IMR-90 (cell line): Measurements from ENCODE around the gene LAIR2. TPM values are rescaled to one million over a fixed set of nuclear protein-coding genes. Genes with fewer than 3 reads are reported as not detected.
"Not testable (repeated sequence)": the region's sequence is repeated elsewhere in the genome, so short reads cannot be mapped to it uniquely, and the experiment has no call there.

Experiments used
- ATAC-seq: fragments of 200-7000 bp; cut with Tn5 transposase; 2 replicates; pipeline ENCODE4 v1.9.1; 2020; ENCODE audit warnings: low read depth, mild to moderate bottlenecking, moderate library complexity
- BruUV-seq: library from RNA; stranded (reverse); fragments of 400-500 nt; replicated peaks from 2 replicates; lab custom pipeline; 2021; lab: Mats Ljungman, UMichigan
- CTCF ChIA-PET: fragments of 300-600 bp; formaldehyde crosslinking; extraction: SDS; loops from one replicate; lab custom pipeline; 2021; ENCODE audit warnings: antibody characterized with exemption; lab: Yijun Ruan, JAX
- POLR2A ChIA-PET: fragments of 300-600 bp; sonication (Branson Sonifier 250); formaldehyde crosslinking; loops from one replicate; lab custom pipeline; 2022; ENCODE audit warnings: antibody characterized with exemption; ENCODE audit not compliant: unreplicated experiment; lab: Charles Lee
- DNase-seq: peaks from one replicate; pipeline ENCODE4 v3.0.0; 2013
- H2AFZ ChIP-seq: replicated peaks from 2 replicates; pipeline ENCODE3; 2013; ENCODE audit warnings: low read length, mild to moderate bottlenecking; ENCODE audit not compliant: poor library complexity
- H2AK5ac ChIP-seq: 2 replicates; pipeline ENCODE4 v1.6.1; 2013; ENCODE audit warnings: low read depth, low read length, inconsistent platforms
- H2AK9ac ChIP-seq: replicated peaks from 2 replicates; pipeline ENCODE3; 2013; ENCODE audit warnings: mild to moderate bottlenecking, low read depth, low read length, moderate library complexity; ENCODE audit not compliant: poor library complexity
- H2BK120ac ChIP-seq: 2 replicates; pipeline ENCODE4 v1.6.1; 2013; ENCODE audit warnings: low read depth, low read length, inconsistent platforms
- H2BK15ac ChIP-seq: 3 replicates; pipeline ENCODE4 v1.6.1; 2013; ENCODE audit warnings: low read depth, low read length, inconsistent platforms
- H2BK20ac ChIP-seq: 2 replicates; pipeline ENCODE4 v1.6.1; 2013; ENCODE audit warnings: low read depth, mild to moderate bottlenecking, inconsistent platforms, low read length, moderate library complexity
- H2BK5ac ChIP-seq: 2 replicates; pipeline ENCODE4 v1.6.1; 2013; ENCODE audit warnings: mild to moderate bottlenecking, low read depth, low read length, inconsistent platforms; ENCODE audit not compliant: poor library complexity, severe bottlenecking
- H3K14ac ChIP-seq: replicated peaks from 2 replicates; pipeline ENCODE4 v1.6.1; 2013; ENCODE audit warnings: low read depth, low read length, inconsistent platforms
- H3K18ac ChIP-seq: 2 replicates; pipeline ENCODE4 v1.6.1; 2013; ENCODE audit warnings: low read depth, low read length, control low read depth
- H3K23ac ChIP-seq: 2 replicates; pipeline ENCODE4 v1.6.1; 2013; ENCODE audit warnings: low read depth, low read length, inconsistent platforms
- H3K27ac ChIP-seq: 2 replicates; pipeline ENCODE4 v1.5.1; 2013; ENCODE audit warnings: mild to moderate bottlenecking, control low read depth, low read length; ENCODE audit not compliant: insufficient read depth
- H3K27me3 ChIP-seq: 2 replicates; pipeline ENCODE4 v1.6.1; 2013; ENCODE audit warnings: low read length; ENCODE audit not compliant: control insufficient read depth, insufficient read depth
- H3K36me3 ChIP-seq: 2 replicates; pipeline ENCODE4 v1.6.1; 2013; ENCODE audit warnings: low read length, mixed read lengths; ENCODE audit not compliant: control insufficient read depth, insufficient read depth
- H3K4ac ChIP-seq: 2 replicates; pipeline ENCODE4 v1.6.1; 2013; ENCODE audit warnings: low read depth, low read length, inconsistent platforms
- H3K4me1 ChIP-seq: 2 replicates; pipeline ENCODE4 v1.6.1; 2013; ENCODE audit warnings: low read length, mixed read lengths; ENCODE audit not compliant: control insufficient read depth, insufficient read depth
- H3K4me2 ChIP-seq: 2 replicates; pipeline ENCODE4 v1.6.1; 2013; ENCODE audit warnings: low read depth, mild to moderate bottlenecking, control low read depth, low read length, moderate library complexity
- H3K4me3 ChIP-seq: 2 replicates; pipeline ENCODE4 v1.5.1; 2013; ENCODE audit warnings: low read depth, mild to moderate bottlenecking, control low read depth, low read length, moderate library complexity; ENCODE audit not compliant: insufficient read depth
- H3K56ac ChIP-seq: 2 replicates; pipeline ENCODE4 v1.6.1; 2013; ENCODE audit warnings: low read length, inconsistent platforms; ENCODE audit not compliant: insufficient read depth; ENCODE audit errors: extremely low read depth
- H3K79me1 ChIP-seq, 2 experiments: 2 replicates each; pipeline ENCODE4 v1.6.1; 2013; ENCODE audit warnings: low read length in 2 of 2, inconsistent platforms in 1 of 2, low read depth in 1 of 2
- H3K9ac ChIP-seq: 2 replicates; pipeline ENCODE4 v1.6.1; 2013; ENCODE audit warnings: low read depth, low read length, control low read depth
- H3K9me1 ChIP-seq: 2 replicates; pipeline ENCODE4 v1.6.1; 2013; ENCODE audit warnings: low read length, inconsistent platforms; ENCODE audit not compliant: insufficient read depth
- H3K9me3 ChIP-seq: 2 replicates; pipeline ENCODE4 v1.6.1; 2013; ENCODE audit warnings: low read length; ENCODE audit not compliant: control insufficient read depth, insufficient read depth
- H4K20me1 ChIP-seq: 2 replicates; pipeline ENCODE4 v1.6.1; 2013; ENCODE audit warnings: low read length, inconsistent platforms; ENCODE audit not compliant: insufficient read depth
- H4K5ac ChIP-seq: 2 replicates; pipeline ENCODE4 v1.6.1; 2013; ENCODE audit warnings: mild to moderate bottlenecking, low read depth, low read length, control low read depth
- H4K8ac ChIP-seq, 2 experiments: 2 replicates each; pipeline ENCODE4 v1.6.1; 2013; ENCODE audit warnings: low read depth in 2 of 2, low read length in 2 of 2, control low read depth in 1 of 2, inconsistent platforms in 1 of 2
- H4K91ac ChIP-seq: 2 replicates; pipeline ENCODE4 v1.6.1; 2013; ENCODE audit warnings: low read depth, low read length, inconsistent platforms; ENCODE audit not compliant: insufficient read depth
- WGBS, 2 experiments: methylation state at CpG; one replicate each; pipeline versions ENCODE4 v1.1.5 to v1.1.7; 2013; ENCODE audit warnings: missing lambda C conversion rate in 2 of 2; ENCODE audit not compliant: insufficient read length in 1 of 2; ENCODE audit errors: extremely low coverage in 2 of 2; 5-methylcytosine and 5-hydroxymethylcytosine counted together
- dilution Hi-C: fragments of 300-500 bp; cut with HindIII; formaldehyde crosslinking; loops from one replicate; pipeline ENCODE4 v1.14.3; 2018; ENCODE audit warnings: low sequenced_read_pairs; ENCODE audit not compliant: unreplicated experiment
- in situ Hi-C: fragments of 300-500 bp; cut with MboI; formaldehyde crosslinking; loops from 3 replicates; pipeline ENCODE4 v1.14.3; 2019; ENCODE audit warnings: low sequenced_read_pairs, inconsistent platforms, mixed read lengths
- intact Hi-C: fragments of 100-400 bp; cut with micrococcal nuclease; formaldehyde crosslinking; loops from 2 replicates; pipeline ENCODE4 v1.10.0; 2022
- polyA plus RNA-seq, 3 experiments: library from polyadenylated mRNA; depleted of rRNA; stranded (reverse); fragments of >200 nt; gene quantifications; 2 replicates each; pipeline ENCODE4 v1.2.3, GENCODE V29; 2012; ENCODE audit warnings: low replicate concordance in 1 of 3
- total RNA-seq: library from RNA; depleted of rRNA; stranded (reverse); fragments of >200 nt; gene quantifications from 2 replicates; pipeline ENCODE4 v1.2.3, GENCODE V29; 2012

LAIR2 gene
- total and polyA plus RNA-seq, 2 of the 4 experiments (the other 2 are of a cell fraction) = not detected

- H2BK120ac ChIP-seq, H3K23ac ChIP-seq, in situ Hi-C loops, H2BK20ac ChIP-seq, H3K18ac ChIP-seq, BruUV-seq, DNase-seq, H3K9me1 ChIP-seq, H2AK5ac ChIP-seq, H4K5ac ChIP-seq, H3K4me1 ChIP-seq, H4K8ac ChIP-seq, H3K79me1 ChIP-seq, H2BK5ac ChIP-seq, H2AFZ ChIP-seq, H3K9ac ChIP-seq, H4K20me1 ChIP-seq, POLR2A ChIA-PET, H3K36me3 ChIP-seq, H3K27me3 ChIP-seq, H3K14ac ChIP-seq, H3K4ac ChIP-seq, H2AK9ac ChIP-seq, H3K9me3 ChIP-seq, dilution Hi-C loops, H3K56ac ChIP-seq, H3K4me3 ChIP-seq, H2BK15ac ChIP-seq, H4K91ac ChIP-seq, ATAC-seq, intact Hi-C loops, H3K27ac ChIP-seq, H3K4me2 ChIP-seq: not testable (repeated sequence)
- CTCF ChIA-PET = interaction anchor here (0.6 kb wide), 2 partner anchors 13 to 384 kb away, joined by 3 read pairs; no protein-coding TSS in a partner anchor
- 40% methylated on average over 1 of the region's 5 CpGs; no CpG with 5 or more reads in 1 of the 2 experiments for WGBS, 2 experiments
These were observed 7.3 kb upstream of the LAIR2 start for GRCh38 chr19:54495284-54495683.

GRCh38 chr19:54497747-54498450 is 4.7 kb upstream of the LAIR2 start:
- H3K27me3 ChIP-seq, H3K9me1 ChIP-seq, H3K23ac ChIP-seq, dilution Hi-C loops, H2BK20ac ChIP-seq, H3K27ac ChIP-seq, H3K14ac ChIP-seq, H3K18ac ChIP-seq, intact Hi-C loops, H3K36me3 ChIP-seq, H3K79me1 ChIP-seq, H2AK9ac ChIP-seq, H2BK5ac ChIP-seq, H3K4me1 ChIP-seq, DNase-seq, H3K56ac ChIP-seq, H3K9me3 ChIP-seq, H3K4ac ChIP-seq, H4K91ac ChIP-seq, H3K4me3 ChIP-seq, H2AK5ac ChIP-seq, H3K4me2 ChIP-seq, H4K8ac ChIP-seq, H3K9ac ChIP-seq, BruUV-seq, H2AFZ ChIP-seq, H4K20me1 ChIP-seq, in situ Hi-C loops, H2BK120ac ChIP-seq, H2BK15ac ChIP-seq, ATAC-seq, POLR2A ChIA-PET, CTCF ChIA-PET, H4K5ac ChIP-seq: not testable (repeated sequence)
- 72% methylated on average over 2 of the region's 15 CpGs; no CpG with 5 or more reads in 1 of the 2 experiments for WGBS, 2 experiments
